GM23338 (cell line): ENCODE measurements around the gene POLR3G.

Experiments used
- CTCF ChIP-seq, 2 experiments: fragments of 200-600 bp in 1 of 2; sonication (generic) in 1 of 2; conservative IDR thresholded peaks; 2 replicates each; pipeline versions ENCODE4 v1.5.1 to v1.6.1; 2016 to 2017; ENCODE audit warnings: antibody characterized with exemption in 2 of 2, low read depth in 2 of 2, mild to moderate bottlenecking in 2 of 2, moderate library complexity in 1 of 2
- ETS1 ChIP-seq: IDR thresholded peaks from 2 replicates; pipeline ENCODE4 v1.6.1; 2016; ENCODE audit warnings: antibody characterized with exemption
- EZH2 ChIP-seq: fragments of 200-600 bp; sonication (generic); IDR thresholded peaks from one replicate; pipeline ENCODE4 v1.8.0; 2017; ENCODE audit warnings: antibody characterized with exemption, mild to moderate bottlenecking, low read depth; ENCODE audit not compliant: unreplicated experiment
- EZH2phosphoT487 ChIP-seq: fragments of 200-600 bp; sonication (generic); IDR thresholded peaks from one replicate; pipeline ENCODE4 v1.8.1; 2018; ENCODE audit warnings: antibody characterized with exemption; ENCODE audit not compliant: unreplicated experiment
- POLR2AphosphoS5 ChIP-seq: IDR thresholded peaks from 2 replicates; pipeline ENCODE4 v1.6.1; 2016; ENCODE audit warnings: antibody characterized with exemption, low read depth
- REST ChIP-seq: IDR thresholded peaks from one replicate; pipeline ENCODE4 v1.6.1; 2018; ENCODE audit warnings: antibody characterized with exemption; ENCODE audit not compliant: unreplicated experiment

- no peak for TF ChIP-seq EZH2phosphoT487
- no peak for TF ChIP-seq CTCF (conservative IDR thresholded peaks at IDR 0.05; ENCODE audit: low read depth in 2 of 2)
- no peak for TF ChIP-seq EZH2
- no peak for TF ChIP-seq ETS1
- TF ChIP-seq POLR2AphosphoS5 = no peak
- TF ChIP-seq REST = no peak
Measured at GRCh38 chr5:90477621-90478215, 3.1 kb downstream of the POLR3G start.
